ENCODE data around the gene UBE2D2.
A peak's percentile ranks its signal among the peaks of the same experiment; 100 is the strongest.

UBE2D2 gene

DNA sequence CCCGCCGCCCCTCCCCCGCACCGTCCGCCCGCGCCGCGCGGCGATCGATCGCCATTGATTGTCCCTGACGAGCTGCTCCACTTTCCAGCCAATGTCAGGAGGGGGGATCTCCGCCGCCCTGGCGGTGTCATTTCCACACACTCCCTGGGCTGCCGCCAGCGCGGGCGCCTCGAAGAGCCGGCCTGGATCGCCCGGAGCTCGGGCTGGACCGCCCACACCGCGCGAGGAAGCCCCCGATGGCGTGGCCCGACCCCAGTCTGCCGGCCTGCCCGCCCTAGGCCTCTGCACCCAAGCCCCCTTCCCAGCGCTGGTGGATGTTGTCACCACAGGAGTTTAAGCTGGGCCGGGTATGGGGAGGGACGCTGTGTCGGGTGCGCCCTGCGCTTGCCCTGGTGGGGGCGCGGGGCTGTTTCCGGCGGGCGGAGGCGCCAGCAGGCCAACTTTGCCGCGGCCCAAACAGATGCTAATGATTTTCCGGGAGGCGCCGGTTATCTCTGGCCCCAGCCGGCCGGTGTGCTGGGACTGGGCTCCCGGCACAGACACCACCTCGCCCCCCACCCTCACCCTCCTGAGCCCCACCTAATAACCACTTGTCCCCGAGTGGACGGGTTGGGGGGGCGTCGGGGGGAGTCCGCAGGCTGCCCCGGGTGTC, 76.4 kb downstream of the UBE2D2 start:
- peak overlapping the region; percentile 74 for H3K9ac ChIP-seq (ENCODE audit: low read depth, low read length)
- peaks cover 61% of the 10 kb centered on the region for H3K4me1 ChIP-seq (ENCODE audit: insufficient read depth, low read length)
- H3K36me3 ChIP-seq (ENCODE audit: insufficient read depth, low read length) = no peaks in the 10 kb centered on the region
- peak overlapping the region; percentile 90 for H3K27ac ChIP-seq (ENCODE audit: low read depth, low read length)
- WGBS = under 1% methylated on average over 62 of the region's 62 CpGs
- peak overlapping the region; percentile 55 for H3K4me3 ChIP-seq (ENCODE audit: low read length)
- H3K27me3 ChIP-seq (ENCODE audit: insufficient read depth, low read length) = 0 out of 2 replicates have a peak, but pooled peaks cover 2% of the 10 kb centered on the region
- H3K9me3 ChIP-seq (ENCODE audit: insufficient read depth, low read depth, low read length) = no peaks in the 10 kb centered on the region

DNA sequence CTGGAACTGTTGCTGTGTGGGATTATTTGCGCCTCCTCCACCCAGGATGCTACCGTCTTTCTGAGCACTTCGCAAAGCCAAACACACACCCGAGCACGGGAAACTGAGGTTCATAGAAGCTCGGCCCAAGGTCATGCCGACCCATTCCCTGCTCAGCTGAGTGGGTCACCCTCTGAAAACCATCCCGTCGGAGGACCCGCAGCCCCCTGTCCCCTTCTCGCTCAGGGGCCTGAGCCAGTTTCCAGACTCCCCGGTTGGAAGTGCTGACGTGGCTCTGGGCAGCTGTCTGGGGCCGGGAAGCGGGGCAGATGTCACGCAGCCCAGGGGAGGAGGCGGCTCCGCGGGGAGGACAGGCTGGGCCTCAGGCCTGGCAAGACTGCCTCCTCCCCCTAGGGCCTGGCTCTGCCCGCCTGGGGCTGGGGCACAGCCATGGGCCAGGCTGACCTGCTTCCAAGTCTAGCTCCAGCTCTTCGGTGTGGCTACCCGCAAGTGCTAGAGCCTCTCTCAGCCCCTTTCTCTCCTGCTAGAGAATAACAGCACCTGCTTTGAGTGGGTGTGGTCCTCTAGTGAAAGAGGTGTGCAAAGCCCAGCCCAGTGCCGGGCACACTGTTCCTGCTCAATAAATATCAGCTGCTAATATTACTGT, 77.1 kb downstream of the UBE2D2 start:
- Histone ChIP-seq H3K27ac (ENCODE audit: low read depth, low read length) (peak overlapping the region; percentile 90), H3K27me3 (ENCODE audit: insufficient read depth, low read length) (0 out of 2 replicates have a peak, but pooled peaks cover 4% of the 10 kb centered on the region), H3K36me3 (ENCODE audit: insufficient read depth, low read length) (no peaks in the 10 kb centered on the region), H3K4me3 (ENCODE audit: low read length) (peak overlapping the region; percentile 55), H3K9ac (ENCODE audit: low read depth, low read length) (peak overlapping the region; percentile 74), H3K9me3 (ENCODE audit: insufficient read depth, low read depth, low read length) (no peaks in the 10 kb centered on the region), H3K4me1 (ENCODE audit: insufficient read depth, low read length) (peaks cover 68% of the 10 kb centered on the region)
- 15% methylated on average over 23 of the region's 23 CpGs for WGBS

DNA sequence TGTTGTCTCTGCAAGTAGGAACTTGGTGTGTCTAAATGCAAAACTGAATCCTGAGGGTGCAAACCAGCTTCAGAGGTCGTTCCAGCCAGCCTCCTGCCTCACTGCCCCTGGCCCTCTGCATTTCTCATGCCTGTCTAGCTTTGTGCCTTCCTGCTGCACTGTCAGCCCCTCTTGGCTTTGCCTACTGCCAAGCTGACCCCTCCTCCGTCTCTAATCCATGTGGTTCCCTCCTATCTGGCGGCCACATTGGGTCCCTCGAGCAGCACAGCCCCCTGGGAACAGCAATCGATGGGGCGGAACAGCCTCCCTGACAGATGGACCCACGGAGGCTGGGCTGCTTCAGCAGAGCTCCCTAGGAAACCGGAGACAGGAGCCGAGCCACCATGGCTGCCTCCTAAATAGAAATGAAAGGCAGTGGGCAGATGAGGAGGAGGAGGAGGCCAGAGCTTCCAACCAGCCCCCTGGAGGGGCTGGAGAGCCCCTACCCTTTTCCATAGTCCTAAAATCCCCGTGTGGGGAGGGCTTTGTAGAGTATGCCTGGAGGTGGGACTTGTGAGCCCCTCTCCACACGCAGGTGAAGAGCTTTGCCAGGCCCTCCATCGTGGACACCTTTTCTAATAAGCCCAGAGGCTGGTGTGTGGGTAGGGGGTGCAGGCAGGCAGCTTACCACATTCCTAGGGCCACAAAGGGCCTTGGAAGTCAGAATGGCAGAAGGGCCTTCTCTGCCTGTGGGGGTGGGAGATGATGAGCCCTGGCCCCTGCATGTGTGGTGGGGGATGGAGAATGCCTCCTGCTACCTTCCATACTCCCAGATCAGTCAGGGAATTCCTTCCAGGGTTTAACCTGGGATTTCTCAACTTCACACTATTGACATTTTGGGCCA, 77.8 kb downstream of the UBE2D2 start:
- WGBS = 50% methylated on average over 12 of the region's 12 CpGs
- Histone ChIP-seq H3K4me1 (ENCODE audit: insufficient read depth, low read length) (peaks cover 68% of the 10 kb centered on the region), H3K27ac (ENCODE audit: low read depth, low read length) (no peak overlapping the region; the same call in 1 of the 2 replicates), H3K9ac (ENCODE audit: low read depth, low read length) (no peak overlapping the region), H3K4me3 (ENCODE audit: low read length) (no peak overlapping the region), H3K36me3 (ENCODE audit: insufficient read depth, low read length) (no peaks in the 10 kb centered on the region), H3K27me3 (ENCODE audit: insufficient read depth, low read length) (peaks cover 4% of the 10 kb centered on the region; the same call in 1 of the 2 replicates), H3K9me3 (ENCODE audit: insufficient read depth, low read depth, low read length) (no peaks in the 10 kb centered on the region)

DNA sequence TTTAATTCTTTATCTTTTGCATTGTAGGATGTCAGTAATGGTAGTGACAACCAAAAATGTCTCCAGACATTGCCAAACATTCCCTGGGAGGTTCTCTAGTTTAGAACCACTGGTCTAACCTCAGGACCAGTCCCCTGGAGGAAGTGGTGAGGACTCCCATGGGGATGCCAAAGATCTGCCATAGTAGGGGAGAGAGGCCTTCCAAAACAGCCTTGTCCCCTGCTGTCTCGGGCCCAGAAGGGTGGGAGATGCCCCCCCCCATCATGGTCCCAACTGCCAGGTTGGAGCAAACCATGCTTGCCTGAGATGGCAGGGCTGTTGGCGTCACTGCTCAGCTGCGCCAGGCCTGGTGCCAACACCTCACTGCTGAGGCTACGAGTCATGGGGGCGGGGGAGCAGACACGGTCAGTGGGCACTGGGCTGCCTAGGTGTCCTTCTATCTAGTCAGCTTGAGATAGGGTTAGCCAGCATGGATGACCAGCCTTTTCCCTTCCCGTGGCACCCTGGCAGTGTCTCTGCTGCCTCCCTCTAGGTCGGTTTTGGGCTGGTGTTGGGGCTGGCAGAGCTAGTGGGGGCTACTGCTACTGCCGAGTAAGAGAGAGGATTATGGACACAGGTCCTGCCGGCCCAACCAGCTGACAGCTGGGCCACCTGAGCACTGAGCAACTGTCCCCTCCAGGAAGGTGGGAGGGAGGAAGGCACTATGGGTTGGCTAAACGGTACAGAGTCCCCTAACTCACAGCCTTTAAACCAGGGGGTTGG, 78.7 kb downstream of the UBE2D2 start:
- H3K4me3 ChIP-seq (ENCODE audit: low read length) = no peak overlapping the region
- H3K9ac ChIP-seq (ENCODE audit: low read depth, low read length) = no peak overlapping the region
- no peaks in the 10 kb centered on the region for H3K9me3 ChIP-seq (ENCODE audit: insufficient read depth, low read depth, low read length)
- peaks cover 66% of the 10 kb centered on the region for H3K4me1 ChIP-seq (ENCODE audit: insufficient read depth, low read length)
- WGBS = 85% methylated on average over 10 of the region's 11 CpGs
- H3K27ac ChIP-seq (ENCODE audit: low read depth, low read length) = no peak overlapping the region
- H3K36me3 ChIP-seq (ENCODE audit: insufficient read depth, low read length) = no peaks in the 10 kb centered on the region
- peaks cover 11% of the 10 kb centered on the region for H3K27me3 ChIP-seq (ENCODE audit: insufficient read depth, low read length)

DNA sequence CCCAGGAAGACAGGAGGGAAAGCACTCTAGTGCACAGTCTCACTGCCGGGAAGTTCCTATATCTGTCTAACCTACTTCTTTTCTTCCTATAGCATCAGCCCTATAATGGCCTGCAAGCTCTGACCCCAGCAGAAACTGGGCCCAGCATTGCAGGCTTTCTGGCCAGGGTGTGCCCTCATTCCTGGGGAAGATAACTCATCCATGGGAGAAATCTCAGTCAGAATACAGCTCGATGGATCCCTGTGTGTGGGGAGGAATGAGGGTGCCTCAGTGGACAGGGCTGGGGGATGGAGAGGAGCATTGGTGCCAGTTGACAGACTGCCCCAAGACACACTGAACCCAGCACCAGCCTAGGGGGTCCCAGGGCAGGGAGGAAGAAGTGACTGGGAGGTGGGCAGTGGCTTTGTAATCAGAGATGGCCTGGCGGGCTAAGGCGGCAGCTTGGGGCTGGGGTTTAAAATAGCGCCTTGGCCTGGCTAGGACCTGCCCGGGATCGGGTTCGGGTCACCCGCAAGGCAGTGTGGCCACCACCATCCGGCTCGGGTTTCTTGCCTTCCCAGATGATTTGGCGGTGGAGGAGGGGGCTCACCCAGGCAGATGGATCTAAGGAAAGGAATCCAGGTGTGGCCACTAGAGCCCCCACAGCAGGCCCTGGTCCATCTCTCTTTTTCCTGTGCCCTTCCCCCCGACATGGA, 79.4 kb downstream of the UBE2D2 start:
- Histone ChIP-seq H3K4me3 (ENCODE audit: low read length) (no peak overlapping the region), H3K9me3 (ENCODE audit: insufficient read depth, low read depth, low read length) (no peaks in the 10 kb centered on the region), H3K4me1 (ENCODE audit: insufficient read depth, low read length) (peaks cover 66% of the 10 kb centered on the region), H3K36me3 (ENCODE audit: insufficient read depth, low read length) (no peaks in the 10 kb centered on the region), H3K9ac (ENCODE audit: low read depth, low read length) (no peak overlapping the region), H3K27ac (ENCODE audit: low read depth, low read length) (no peak overlapping the region), H3K27me3 (ENCODE audit: insufficient read depth, low read length) (peaks cover 19% of the 10 kb centered on the region)
- 77% methylated on average over 13 of the region's 13 CpGs for WGBS

DNA sequence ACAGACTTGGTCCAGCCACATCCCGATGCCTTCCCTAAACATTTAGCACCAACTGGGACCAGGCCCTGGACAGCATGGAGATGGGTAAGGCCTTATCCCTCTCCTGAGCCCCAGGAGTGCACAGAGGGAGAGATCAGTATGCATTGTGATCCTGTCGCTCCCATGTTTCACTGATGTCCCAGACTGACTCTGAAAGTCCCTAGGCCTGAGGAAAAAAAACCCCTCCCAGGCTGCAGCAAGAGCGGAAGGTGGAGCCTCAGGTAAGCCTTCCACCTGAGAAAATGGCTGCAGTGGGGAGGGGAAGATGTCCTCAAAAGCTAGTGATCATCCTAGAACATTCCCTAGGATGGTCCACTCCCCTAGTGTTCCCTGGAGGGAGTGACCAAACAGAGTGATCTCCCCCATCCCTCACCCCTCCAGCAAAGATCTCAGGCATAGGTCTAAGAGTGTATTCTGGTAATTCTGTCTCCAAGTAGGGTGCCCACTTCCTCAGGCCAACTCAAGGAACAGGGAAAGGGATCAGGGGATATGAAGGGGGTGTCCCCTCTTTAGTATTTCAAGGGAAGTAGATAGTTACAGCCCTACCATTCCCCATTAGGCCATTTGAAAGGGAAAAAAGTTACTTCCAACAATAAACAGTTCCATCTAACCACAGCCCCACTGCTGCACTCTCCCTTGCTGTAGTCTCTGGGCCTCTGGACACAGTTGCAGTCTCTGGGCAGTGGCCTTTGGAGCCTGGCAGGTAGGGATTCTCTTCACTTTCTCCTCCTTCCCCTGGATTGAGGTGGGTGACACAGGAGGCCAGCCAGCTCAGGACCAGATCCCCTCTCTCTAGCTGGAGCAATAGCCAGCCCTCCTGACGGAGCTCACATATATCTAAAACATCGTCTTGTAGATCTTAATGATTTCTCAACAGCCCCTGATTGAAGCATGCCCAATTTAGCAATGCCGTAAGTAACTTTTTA, 80.3 kb downstream of the UBE2D2 start:
- 85% methylated on average over 6 of the region's 6 CpGs for WGBS
- H3K36me3 ChIP-seq (ENCODE audit: insufficient read depth, low read length) = no peaks in the 10 kb centered on the region
- H3K27me3 ChIP-seq (ENCODE audit: insufficient read depth, low read length) = peaks cover 27% of the 10 kb centered on the region
- no peak overlapping the region for H3K4me3 ChIP-seq (ENCODE audit: low read length)
- no peaks in the 10 kb centered on the region for H3K9me3 ChIP-seq (ENCODE audit: insufficient read depth, low read depth, low read length)
- H3K4me1 ChIP-seq (ENCODE audit: insufficient read depth, low read length) = peaks cover 64% of the 10 kb centered on the region
- H3K27ac ChIP-seq (ENCODE audit: low read depth, low read length) = no peak overlapping the region
- H3K9ac ChIP-seq (ENCODE audit: low read depth, low read length) = no peak overlapping the region

DNA sequence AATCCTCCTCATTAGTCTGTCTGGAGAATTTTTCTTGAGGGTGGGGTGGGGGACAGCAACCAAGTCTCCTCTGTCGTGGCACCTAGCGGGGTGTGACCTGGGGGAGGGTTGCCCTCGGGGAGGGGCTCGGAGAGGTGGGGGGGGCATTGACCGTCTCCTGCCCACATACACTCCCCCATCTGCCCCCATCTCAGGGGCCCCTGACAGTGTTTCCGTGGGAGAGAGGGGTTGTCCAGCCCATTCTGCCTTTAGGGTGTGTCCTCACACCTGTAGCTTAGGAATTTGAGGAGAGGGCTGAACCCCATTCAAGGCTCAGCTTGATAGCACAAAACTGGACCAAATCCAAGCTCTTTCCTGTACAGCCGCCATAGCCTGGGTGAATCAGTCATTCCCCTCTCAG, 81.1 kb downstream of the UBE2D2 start:
- H3K4me1 ChIP-seq (ENCODE audit: insufficient read depth, low read length) = peaks cover 62% of the 10 kb centered on the region

DNA sequence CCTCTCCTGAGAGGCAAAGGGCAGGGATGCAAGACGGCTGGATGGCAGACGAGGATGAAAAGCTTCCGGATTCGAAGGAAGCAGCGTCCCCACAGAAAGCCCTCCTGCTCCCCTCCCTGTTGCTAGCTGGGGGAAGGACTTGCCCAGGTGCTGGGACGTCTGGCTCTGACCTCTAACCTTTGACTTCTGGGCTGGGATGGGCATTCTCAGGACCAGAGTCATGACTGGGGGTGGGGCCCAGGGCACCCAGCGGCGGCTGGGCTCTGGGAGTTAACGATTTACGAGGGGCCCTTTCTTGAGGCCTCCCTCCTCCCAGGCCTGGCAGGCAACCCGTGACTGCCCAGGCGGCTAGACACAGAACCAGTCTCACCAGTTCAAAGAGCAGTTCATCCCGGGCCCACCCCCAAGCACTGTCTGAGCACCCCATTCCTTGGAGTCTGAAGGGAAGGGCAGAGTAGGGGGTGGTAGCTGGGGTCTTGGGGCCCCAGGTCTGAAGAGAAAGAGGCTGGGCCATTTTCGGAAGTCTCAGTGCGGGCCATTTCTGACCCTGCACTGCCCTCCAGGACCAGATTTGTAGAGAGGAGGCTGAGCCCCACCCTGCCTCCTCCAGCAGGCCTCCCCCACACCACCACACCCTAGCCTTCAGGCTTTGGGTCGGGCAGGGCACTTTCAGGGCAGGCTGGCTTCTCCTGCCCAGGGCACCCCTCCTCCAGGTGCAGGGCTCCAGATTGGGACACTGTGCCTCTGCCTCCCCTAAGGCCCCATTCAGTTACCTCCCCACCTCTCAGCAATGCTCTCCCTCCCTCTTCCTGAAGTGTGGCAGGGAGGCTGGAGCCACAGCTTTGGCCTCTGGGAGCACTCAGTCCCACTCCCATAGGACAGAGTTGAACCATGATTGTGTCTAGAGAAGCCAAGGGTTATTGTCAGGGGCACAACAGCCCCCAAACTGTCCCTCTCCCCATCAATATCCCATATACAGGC, 82.0 kb downstream of the UBE2D2 start:
- Histone ChIP-seq H3K27ac (ENCODE audit: low read depth, low read length) (no peak overlapping the region), H3K9me3 (ENCODE audit: insufficient read depth, low read depth, low read length) (no peaks in the 10 kb centered on the region), H3K27me3 (ENCODE audit: insufficient read depth, low read length) (peaks cover 39% of the 10 kb centered on the region), H3K4me3 (ENCODE audit: low read length) (no peak overlapping the region), H3K36me3 (ENCODE audit: insufficient read depth, low read length) (no peaks in the 10 kb centered on the region), H3K9ac (ENCODE audit: low read depth, low read length) (no peak overlapping the region), H3K4me1 (ENCODE audit: insufficient read depth, low read length) (peaks cover 59% of the 10 kb centered on the region)
- WGBS = 55% methylated on average over 16 of the region's 16 CpGs

More for the DNA sequence above, 81.1 kb downstream of the UBE2D2 start:
- H3K9ac ChIP-seq (ENCODE audit: low read depth, low read length) = no peak overlapping the region
- H3K36me3 ChIP-seq (ENCODE audit: insufficient read depth, low read length) = no peaks in the 10 kb centered on the region
- 64% methylated on average over 2 of the region's 7 CpGs for WGBS
- no peak overlapping the region for H3K27ac ChIP-seq (ENCODE audit: low read depth, low read length)
- no peak overlapping the region for H3K4me3 ChIP-seq (ENCODE audit: low read length)
- peaks cover 35% of the 10 kb centered on the region for H3K27me3 ChIP-seq (ENCODE audit: insufficient read depth, low read length)
- H3K9me3 ChIP-seq (ENCODE audit: insufficient read depth, low read depth, low read length) = no peaks in the 10 kb centered on the region

DNA sequence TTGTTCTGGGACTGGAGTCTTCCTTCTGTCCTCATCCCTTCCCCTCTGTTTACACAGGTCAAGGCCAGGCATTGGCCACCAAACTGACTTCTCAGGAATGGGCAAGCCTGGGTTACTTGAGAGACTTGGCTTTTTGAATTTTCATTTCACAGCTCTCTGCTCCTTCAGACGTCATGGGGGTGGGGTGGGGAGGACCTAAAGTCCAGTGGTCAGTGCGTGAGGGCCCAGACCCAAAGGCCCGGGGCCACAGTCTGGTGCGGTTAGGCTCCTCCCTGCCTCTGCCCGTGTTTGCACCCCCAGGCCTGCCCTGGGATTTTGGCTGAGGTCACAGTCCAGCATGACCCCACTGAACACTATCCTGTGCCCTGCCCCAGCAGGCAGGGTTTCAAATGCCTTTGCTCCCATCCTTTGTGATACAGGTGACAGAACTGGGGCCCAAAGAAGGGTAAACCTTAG, 82.9 kb downstream of the UBE2D2 start:
- Histone ChIP-seq H3K36me3 (ENCODE audit: insufficient read depth, low read length) (no peaks in the 10 kb centered on the region), H3K4me1 (ENCODE audit: insufficient read depth, low read length) (peaks cover 51% of the 10 kb centered on the region), H3K4me3 (ENCODE audit: low read length) (no peak overlapping the region), H3K9ac (ENCODE audit: low read depth, low read length) (no peak overlapping the region), H3K9me3 (ENCODE audit: insufficient read depth, low read depth, low read length) (no peaks in the 10 kb centered on the region), H3K27ac (ENCODE audit: low read depth, low read length) (no peak overlapping the region), H3K27me3 (ENCODE audit: insufficient read depth, low read length) (peaks cover 39% of the 10 kb centered on the region)
- 74% methylated on average over 5 of the region's 5 CpGs for WGBS
